SK-N-SH (cell line): Measurements from ENCODE around the gene IDH1. TPM values are rescaled to one million over a fixed set of nuclear protein-coding genes. Genes with fewer than 3 reads are reported as not detected.
A peak's percentile ranks its signal among the peaks of the same experiment; 100 is the strongest.

ENCODE experiments used
- CTCF ChIA-PET: fragments of 300-600, 350-600 bp; formaldehyde crosslinking; extraction: SDS; loops from one replicate; lab custom pipeline; 2021; lab: Yijun Ruan, JAX
- POLR2A ChIA-PET: fragments of 350-600 bp; sonication (Branson Sonifier 250); formaldehyde crosslinking; extraction: SDS; loops from one replicate; lab custom pipeline; 2020; ENCODE audit warnings: antibody characterized with exemption, inconsistent platforms; lab: Yijun Ruan, JAX
- DNase-seq: peaks from one replicate; pipeline ENCODE4 v3.0.0; 2012
- H2AFZ ChIP-seq: fragments of 200-600 bp; sonication (generic); 2 replicates; pipeline ENCODE4 v1.8.1; 2016; ENCODE audit warnings: antibody characterized with exemption, mild to moderate bottlenecking, low read depth
- H3F3A ChIP-seq: fragments of 200-600 bp; sonication (generic); replicated peaks from 2 replicates; pipeline ENCODE3; 2016; ENCODE audit warnings: antibody characterized with exemption, mild to moderate bottlenecking; ENCODE audit not compliant: insufficient read depth
- H3K27ac ChIP-seq, 2 experiments: fragments of 200-500 bp in 1 of 2; fragments of 200-600 bp in 1 of 2; sonication (Bioruptor generic) in 1 of 2; sonication (generic), shearing (Covaris generic) in 1 of 2; 2 replicates each; pipeline versions ENCODE4 v1.5.1 to v1.6.1; 2014 to 2016; ENCODE audit warnings: low read depth in 2 of 2, inconsistent platforms in 1 of 2, low read length in 1 of 2, mild to moderate bottlenecking in 1 of 2, mixed read lengths in 1 of 2
- H3K27me3 ChIP-seq: fragments of 200-600 bp; sonication (generic), shearing (Covaris generic); 2 replicates; pipeline ENCODE4 v1.6.1; 2016; ENCODE audit warnings: mixed run types; ENCODE audit not compliant: insufficient read depth
- H3K36me3 ChIP-seq, 2 experiments: fragments of 200-500 bp in 1 of 2; fragments of 200-600 bp in 1 of 2; sonication (Bioruptor generic) in 1 of 2; sonication (generic) in 1 of 2; replicated peaks in 1 of 2; 2 replicates each; pipeline versions ENCODE3 to v1.5.1; 2014 to 2016; ENCODE audit warnings: low read length in 1 of 2, mild to moderate bottlenecking in 1 of 2; ENCODE audit not compliant: insufficient read depth in 2 of 2, control insufficient read depth in 1 of 2
- H3K4me1 ChIP-seq, 2 experiments: fragments of 200-500 bp in 1 of 2; fragments of 200-600 bp in 1 of 2; sonication (Bioruptor generic) in 1 of 2; sonication (generic), shearing (Covaris generic) in 1 of 2; 2 replicates each; pipeline versions ENCODE4 v1.5.1 to v1.6.1; 2014 to 2016; ENCODE audit warnings: low read depth in 1 of 2, low read length in 1 of 2, mixed run types in 1 of 2; ENCODE audit not compliant: insufficient read depth in 2 of 2, control insufficient read depth in 1 of 2
- H3K4me2 ChIP-seq: fragments of 200-600 bp; sonication (generic), shearing (Covaris generic); 2 replicates; pipeline ENCODE4 v1.6.1; 2017; ENCODE audit warnings: mixed run types
- H3K4me3 ChIP-seq, 2 experiments: fragments of 200-500 bp in 1 of 2; fragments of 200-600 bp in 1 of 2; sonication (Bioruptor generic) in 1 of 2; sonication (generic), shearing (Covaris generic) in 1 of 2; 2 replicates each; pipeline versions ENCODE4 v1.5.1 to v1.8.1; 2014 to 2016; ENCODE audit warnings: low read depth in 2 of 2, inconsistent platforms in 1 of 2, low read length in 1 of 2, mild to moderate bottlenecking in 1 of 2, mixed read lengths in 1 of 2, moderate library complexity in 1 of 2
- H3K79me2 ChIP-seq: fragments of 200-600 bp; sonication (generic); 2 replicates; pipeline ENCODE4 v1.8.1; 2017; ENCODE audit warnings: mild to moderate bottlenecking; ENCODE audit not compliant: insufficient read depth
- H3K9ac ChIP-seq: fragments of 200-600 bp; sonication (generic); 2 replicates; pipeline ENCODE4 v1.6.1; 2017; ENCODE audit warnings: mixed run types
- H3K9me2 ChIP-seq: fragments of 200-600 bp; sonication (generic); 2 replicates; pipeline ENCODE4 v1.6.1; 2017; ENCODE audit warnings: mixed run types
- H3K9me3 ChIP-seq: fragments of 200-600 bp; sonication (generic); 2 replicates; pipeline ENCODE4 v1.6.1; 2017; ENCODE audit warnings: mixed run types, mild to moderate bottlenecking, moderate library complexity
- H4K20me1 ChIP-seq: fragments of 200-600 bp; sonication (generic); 2 replicates; pipeline ENCODE4 v1.6.1; 2017; ENCODE audit warnings: mild to moderate bottlenecking, mixed run types; ENCODE audit not compliant: insufficient read depth
- CHD2 ChIP-seq: fragments of 150-350 bp; IDR thresholded peaks from 2 replicates; pipeline ENCODE4 v1.6.1; 2018; ENCODE audit warnings: low read length; ENCODE audit not compliant: partially characterized antibody
- ELF1 ChIP-seq: IDR thresholded peaks from 2 replicates; pipeline ENCODE4 v1.4.0; 2012
- GATA2 ChIP-seq: sonication (generic); formaldehyde crosslinking; IDR thresholded peaks from 2 replicates; pipeline ENCODE4 v1.5.0; 2020; ENCODE audit warnings: mild to moderate bottlenecking, missing genetic modification reagents
- JUND ChIP-seq: IDR thresholded peaks from 2 replicates; pipeline ENCODE4 v1.4.0; 2012
- MXI1 ChIP-seq: IDR thresholded peaks from 2 replicates; pipeline ENCODE4 v1.6.1; 2012; ENCODE audit warnings: mild to moderate bottlenecking, low read depth, low read length, improper control_type of control experiment
- NFIC ChIP-seq: IDR thresholded peaks from 2 replicates; pipeline ENCODE4 v1.4.0; 2012; ENCODE audit warnings: borderline replicate concordance
- NRF1 ChIP-seq: IDR thresholded peaks from 2 replicates; pipeline ENCODE4 v1.6.1; 2012; ENCODE audit warnings: low read depth, mild to moderate bottlenecking, low read length
- PBX3 ChIP-seq: IDR thresholded peaks from 2 replicates; pipeline ENCODE4; 2012
- POLR2AphosphoS5 ChIP-seq: IDR thresholded peaks from 2 replicates; pipeline ENCODE4 v1.6.1; 2012; ENCODE audit warnings: low read depth, low read length
- RAD21 ChIP-seq: IDR thresholded peaks from 2 replicates; pipeline ENCODE4 v1.6.1; 2012; ENCODE audit warnings: mild to moderate bottlenecking, low read length
- RCOR1 ChIP-seq: fragments of 150-350 bp; IDR thresholded peaks from 2 replicates; pipeline ENCODE4 v1.6.1; 2017; ENCODE audit warnings: antibody characterized with exemption, low read length
- RFX5 ChIP-seq: IDR thresholded peaks from 2 replicates; pipeline ENCODE4 v1.6.1; 2012; ENCODE audit warnings: mild to moderate bottlenecking, improper control_type of control experiment, low read length
- SIN3A ChIP-seq: IDR thresholded peaks from 2 replicates; pipeline ENCODE4 v1.6.1; 2012; ENCODE audit warnings: low read depth, mild to moderate bottlenecking, low read length, moderate library complexity, borderline replicate concordance
- SMC3 ChIP-seq: IDR thresholded peaks from 2 replicates; pipeline ENCODE4 v1.6.1; 2012; ENCODE audit warnings: low read depth, low read length, improper control_type of control experiment
- TAF1 ChIP-seq: IDR thresholded peaks from 2 replicates; pipeline ENCODE4 v1.6.1; 2012; ENCODE audit warnings: low read depth, mild to moderate bottlenecking, low read length, moderate library complexity, borderline replicate concordance
- TEAD4 ChIP-seq: IDR thresholded peaks from 2 replicates; pipeline ENCODE4 v1.4.0; 2012; ENCODE audit warnings: mild to moderate bottlenecking, borderline replicate concordance; ENCODE audit not compliant: insufficient read depth
- USF1 ChIP-seq: IDR thresholded peaks from 2 replicates; pipeline ENCODE4 v1.4.0; 2012; ENCODE audit warnings: low read depth, borderline replicate concordance
- USF2 ChIP-seq: fragments of 150-350 bp; IDR thresholded peaks from 2 replicates; pipeline ENCODE4 v1.6.1; 2017; ENCODE audit warnings: antibody characterized with exemption, low read length, low read depth, borderline replicate concordance
- YY1 ChIP-seq: IDR thresholded peaks from 2 replicates; pipeline ENCODE4 v1.4.0; 2012; ENCODE audit warnings: low read depth, mild to moderate bottlenecking
- WGBS: methylation state at CpG from one replicate; pipeline ENCODE4 v1.1.6; 2017; ENCODE audit warnings: low lambda C conversion rate; 5-methylcytosine and 5-hydroxymethylcytosine counted together
- polyA plus RNA-seq, 3 experiments: library from polyadenylated mRNA; depleted of rRNA; stranded (reverse); fragments of >200 nt; gene quantifications; 2 replicates each; pipeline ENCODE4 v1.2.3, GENCODE V29; 2012
- TF ChIP-seq, protein P1 (sequence below): fragments of 200-600 bp; sonication (generic); IDR thresholded peaks from 2 replicates; pipeline ENCODE4 v1.6.1; 2017; ENCODE audit warnings: antibody characterized with exemption, mild to moderate bottlenecking, moderate library complexity

The IDH1 gene
- polyA plus RNA-seq (2012; rRNA removed): 43.4 and 57.2 TPM in 2 replicates
- 62.2 and 66.7 TPM in 2 replicates for polyA plus RNA-seq (2012; cell fraction: cytosol; rRNA removed)
- polyA plus RNA-seq (2012; cell fraction: nucleus; rRNA removed): 43.6 and 57.6 TPM in 2 replicates

GRCh38 chr2:208254871-208255556 is at the start of gene IDH1:
TSS of gene IDH1 (minus strand) at chr2:208255071. CDS start at chr2:208251551, 3,520 bp downstream.
- CTCF ChIA-PET: interaction anchor here (0.6 to 6.5 kb wide), 33 partner anchors 10 to 566 kb away, joined by 3 to 87 read pairs (median 4); partner anchors contain the start of genes CRYGC and PIKFYVE
- WGBS: 2% methylated on average over 29 of the region's 48 CpGs

DNA sequence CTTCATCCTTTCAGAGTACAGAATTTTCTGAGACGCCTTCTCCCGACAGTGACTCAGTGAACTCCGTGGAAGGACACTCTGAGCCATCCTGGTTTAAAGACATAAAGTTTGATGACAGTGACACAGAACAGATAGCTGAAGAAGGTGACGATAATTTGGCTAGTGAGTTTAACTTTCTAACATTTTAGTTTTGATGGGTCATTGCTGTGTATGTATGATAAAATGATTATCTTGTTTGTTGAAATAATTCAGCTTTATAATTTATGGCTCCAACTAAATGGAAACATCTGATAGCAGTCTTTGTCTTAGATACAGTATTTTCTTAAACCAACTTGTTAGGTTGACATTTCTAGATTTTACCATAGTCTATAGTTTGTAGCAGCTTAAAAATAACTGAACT is 49.3 kb upstream of the IDH1 start:
- POLR2A ChIA-PET: no interaction called here
- Histone ChIP-seq H3K9me3 (no peaks in the 10 kb centered on the region), H3K4me2 (no peak overlapping the region), H3K36me3 (peaks cover 59 to 70% of the 10 kb centered on the region in 2 experiments), H3K4me3 (no peak overlapping the region), H3K9ac (no peak overlapping the region), H3K79me2 (no peaks in the 10 kb centered on the region), H3F3A (peaks cover 5% of the 10 kb centered on the region), H2AFZ (no peak overlapping the region), H4K20me1 (no peaks in the 10 kb centered on the region), H3K27me3 (no peaks in the 10 kb centered on the region), H3K27ac (no peak overlapping the region), H3K4me1 (no peaks in the 10 kb centered on the region; a peak in 1 of 4 replicates), H3K9me2 (no peaks in the 10 kb centered on the region)
- CTCF ChIA-PET: interaction anchor here (1.5 kb wide), 1 partner anchor 12 kb away, joined by 3 read pairs; no protein-coding TSS in a partner anchor
- no peak for DNase-seq
- WGBS: 94% methylated on average over 4 of the region's 4 CpGs
- no peak for TF ChIP-seq RCOR1
- TF ChIP-seq PBX3: no peak
- no peak for TF ChIP-seq RFX5
- TF ChIP-seq MXI1: no peak
- TF ChIP-seq NRF1: no peak
- no peak for TF ChIP-seq USF1
- no peak for TF ChIP-seq JUND
- no peak for TF ChIP-seq USF2
- no peak for TF ChIP-seq GATA2 (CRISPR knock-in tag)
- TF ChIP-seq TEAD4: no peak
- no peak for TF ChIP-seq SIN3A

More at GRCh38 chr2:208254871-208255556, at the start of gene IDH1:
- Histone ChIP-seq H3F3A (peaks cover 7% of the 10 kb centered on the region), H3K9me3 (no peaks in the 10 kb centered on the region), H3K27ac (peak within 1 kb of the TSS; percentile 74 to 87), H3K4me2 (peak within 1 kb of the TSS; percentile 86), H2AFZ (peak within 1 kb of the TSS; percentile 90), H3K36me3 (peaks cover 28 to 30% of the 10 kb centered on the region in 2 experiments), H3K9me2 (no peaks in the 10 kb centered on the region), H4K20me1 (no peaks in the 10 kb centered on the region), H3K9ac (peak within 1 kb of the TSS; percentile 75), H3K4me1 (peaks cover 0 to 8% of the 10 kb centered on the region in 2 experiments; a peak in 3 of 4 replicates), H3K27me3 (no peaks in the 10 kb centered on the region), H3K4me3 (peak within 1 kb of the TSS; percentile 52 to 95), H3K79me2 (peaks cover 10% of the 10 kb centered on the region; the same call in 1 of the 2 replicates)
- TF ChIP-seq RCOR1 (no peak), PBX3 (no peak), TAF1 (peak; percentile 86), ELF1 (no peak), CHD2 (peak; percentile 75), SMC3 (peak; percentile 54), YY1 (peak; percentile 85), POLR2AphosphoS5 (peak; percentile 86), NFIC (0 out of 2 replicates have a peak, but pooled peaks have one; percentile 1), RAD21 (peak; percentile 60)
- TF ChIP-seq, protein P1, sequence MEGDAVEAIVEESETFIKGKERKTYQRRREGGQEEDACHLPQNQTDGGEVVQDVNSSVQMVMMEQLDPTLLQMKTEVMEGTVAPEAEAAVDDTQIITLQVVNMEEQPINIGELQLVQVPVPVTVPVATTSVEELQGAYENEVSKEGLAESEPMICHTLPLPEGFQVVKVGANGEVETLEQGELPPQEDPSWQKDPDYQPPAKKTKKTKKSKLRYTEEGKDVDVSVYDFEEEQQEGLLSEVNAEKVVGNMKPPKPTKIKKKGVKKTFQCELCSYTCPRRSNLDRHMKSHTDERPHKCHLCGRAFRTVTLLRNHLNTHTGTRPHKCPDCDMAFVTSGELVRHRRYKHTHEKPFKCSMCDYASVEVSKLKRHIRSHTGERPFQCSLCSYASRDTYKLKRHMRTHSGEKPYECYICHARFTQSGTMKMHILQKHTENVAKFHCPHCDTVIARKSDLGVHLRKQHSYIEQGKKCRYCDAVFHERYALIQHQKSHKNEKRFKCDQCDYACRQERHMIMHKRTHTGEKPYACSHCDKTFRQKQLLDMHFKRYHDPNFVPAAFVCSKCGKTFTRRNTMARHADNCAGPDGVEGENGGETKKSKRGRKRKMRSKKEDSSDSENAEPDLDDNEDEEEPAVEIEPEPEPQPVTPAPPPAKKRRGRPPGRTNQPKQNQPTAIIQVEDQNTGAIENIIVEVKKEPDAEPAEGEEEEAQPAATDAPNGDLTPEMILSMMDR: peak; percentile 69
- peak; percentile 98 for DNase-seq
- POLR2A ChIA-PET: interaction anchor here (1.1 to 3.6 kb wide), 3 partner anchors 11 to 153 kb away, joined by 5 to 28 read pairs (median 8); partner anchors contain the start of gene PIKFYVE
